Aorta (tissue), 5 donors: Measurements from ENCODE around the gene GNG10. TPM values are rescaled to one million over a fixed set of nuclear protein-coding genes. Genes with fewer than 3 reads are reported as not detected.

Experiments
- ATAC-seq: fragments of 200-7000 bp; cut with Tn5 transposase; one replicate; pipeline ENCODE4 v1.9.1; 2022; ENCODE audit warnings: moderate library complexity; ENCODE audit not compliant: low FRiP score
- DNase-seq, 2 donors: peaks; one replicate each; pipeline ENCODE4 v3.0.0-alpha.2; 2020
- H3K27ac ChIP-seq, 2 donors: one replicate each; pipeline ENCODE4 v1.5.1; 2013; ENCODE audit warnings: low read length in 2 of 2, mild to moderate bottlenecking in 2 of 2, moderate library complexity in 2 of 2, control low read depth in 1 of 2, inconsistent platforms in 1 of 2, low read depth in 1 of 2
- H3K27me3 ChIP-seq, 2 donors: one replicate each; pipeline ENCODE4 v1.6.1; 2013; ENCODE audit warnings: control low read depth in 1 of 2, low read length in 1 of 2, mild to moderate bottlenecking in 1 of 2, moderate library complexity in 1 of 2; ENCODE audit not compliant: insufficient read depth in 2 of 2, control insufficient read depth in 1 of 2
- H3K36me3 ChIP-seq, 2 donors: one replicate each; pipeline ENCODE4 v1.6.1; 2013; ENCODE audit warnings: control low read depth in 1 of 2, low read length in 1 of 2, mild to moderate bottlenecking in 1 of 2; ENCODE audit not compliant: insufficient read depth in 2 of 2, control insufficient read depth in 1 of 2
- H3K4me1 ChIP-seq, 2 donors: one replicate each; pipeline ENCODE4 v1.6.1; 2013; ENCODE audit warnings: low read length in 2 of 2, control low read depth in 1 of 2, mild to moderate bottlenecking in 1 of 2, moderate library complexity in 1 of 2; ENCODE audit not compliant: insufficient read depth in 2 of 2, control insufficient read depth in 1 of 2
- H3K4me3 ChIP-seq, 2 donors: one replicate each; pipeline ENCODE4 v1.5.1; 2013; ENCODE audit warnings: low read length in 2 of 2, control low read depth in 1 of 2, mild to moderate bottlenecking in 1 of 2
- H3K9me3 ChIP-seq: one replicate; pipeline ENCODE4 v1.6.1; 2013; ENCODE audit warnings: mild to moderate bottlenecking, low read length; ENCODE audit not compliant: control insufficient read depth
- WGBS, 2 donors: extraction: QIAGEN DNeasy Blood & Tissue Kit; methylation state at CpG; one replicate each; pipeline ENCODE4 v1.1.7; 2013; 5-methylcytosine and 5-hydroxymethylcytosine counted together
- intact Hi-C, 2 donors: fragments of 100-400 bp; cut with DNase I; formaldehyde crosslinking; loops; one replicate each; pipeline versions ENCODE4 v1.14.2 to v1.15.0; 2022
- polyA plus RNA-seq, 2 donors: library from polyadenylated mRNA; stranded (reverse); fragments of 200-250 nt; gene quantifications; one replicate each; pipeline ENCODE4 v1.2.3, GENCODE V29; 2013
- total RNA-seq, 2 donors: library from RNA; stranded (reverse); fragmentation: NEBNext Ultra II Directional; extraction: Animal tissue kit (Norgen Biotek cat#: 25700); gene quantifications; one replicate each; pipeline ENCODE4 v1.2.1, GENCODE V29; 2021
- donor health status: healthy with polysubstance abuse.
- donor health status: Bipolar disorder and iron deficiency.
- donor health status: DM: no; HTN: no; CAD: no.
- donor health status: DM: no; HTN: no; CAD: no.
- donor health status: DM: yes; HTN: yes; CAD: no.

GNG10 gene
- total and polyA plus RNA-seq, 4 donors = 40.2 to 139 (median 44.9) TPM

DNA sequence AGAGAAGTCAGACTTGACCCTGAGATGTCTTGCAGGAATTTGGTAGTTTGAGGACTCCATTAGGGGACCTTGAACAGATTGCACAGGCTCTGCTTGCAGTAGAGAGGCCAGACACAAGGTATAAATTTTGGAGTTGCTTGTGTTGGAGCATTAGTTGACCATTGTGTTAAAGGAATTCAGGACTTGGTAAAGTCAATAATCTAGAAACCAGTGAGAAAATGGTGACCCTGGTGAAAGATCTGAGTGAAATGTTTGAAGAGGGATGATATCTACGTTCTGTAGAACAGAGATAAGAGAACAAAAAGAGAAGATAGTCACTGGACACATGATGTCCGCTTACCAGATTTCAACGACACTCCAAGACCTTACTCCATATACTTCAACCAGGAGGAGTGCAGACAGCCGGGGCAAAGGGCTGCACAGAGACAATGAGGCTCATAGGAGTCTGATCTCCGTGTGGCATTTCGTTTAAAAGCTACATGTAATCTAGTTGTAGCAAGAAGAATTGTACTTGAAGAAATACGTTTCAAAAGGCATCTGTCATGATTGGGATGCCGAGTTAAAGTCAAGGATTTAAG lies 17.1 kb upstream of the GNG10 start:
- no peak for ATAC-seq
- Histone ChIP-seq H3K4me3 (no peak overlapping the region), H3K36me3 (peaks cover 0 to 2% of the 10 kb centered on the region in 2 donors), H3K4me1 (no peaks in the 10 kb centered on the region), H3K9me3 (no peaks in the 10 kb centered on the region), H3K27ac (no peak overlapping the region), H3K27me3 (no peaks in the 10 kb centered on the region)
- intact Hi-C loops = no loop called here
- DNase-seq = no peak
- 92% methylated on average over 8 of the region's 8 CpGs for WGBS, 2 donors

DNA sequence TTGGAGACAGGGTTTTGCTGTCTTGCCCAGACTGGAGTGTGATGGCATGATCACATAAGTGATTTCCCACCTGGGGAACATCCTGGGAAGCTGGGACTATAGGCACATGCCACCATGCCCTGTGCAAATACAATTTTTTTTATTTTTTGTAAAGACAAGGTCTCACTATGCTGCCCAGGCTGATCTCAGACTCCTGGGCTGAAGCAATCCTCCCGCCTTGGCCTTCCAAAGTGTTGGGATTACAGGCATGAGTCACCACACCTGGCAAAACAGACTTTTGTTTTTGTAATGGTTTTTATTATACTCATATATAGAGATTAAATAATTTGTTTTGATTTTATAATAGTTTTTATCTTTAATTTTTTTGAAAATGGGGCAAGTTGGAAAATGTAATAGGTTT lies 15.6 kb upstream of the GNG10 start:
- no peaks in the 10 kb centered on the region for H3K9me3 ChIP-seq
- H3K27me3 ChIP-seq = no peaks in the 10 kb centered on the region
- DNase-seq = no peak
- no peak overlapping the region for H3K27ac ChIP-seq
- H3K36me3 ChIP-seq = peaks cover 0 to 2% of the 10 kb centered on the region in 2 donors
- H3K4me3 ChIP-seq = no peak overlapping the region
- no peak for ATAC-seq
- no peaks in the 10 kb centered on the region for H3K4me1 ChIP-seq
- intact Hi-C loops = no loop called here
- 80 to 94% methylated on average over 1 of the region's 1 CpG for WGBS, 2 donors

DNA sequence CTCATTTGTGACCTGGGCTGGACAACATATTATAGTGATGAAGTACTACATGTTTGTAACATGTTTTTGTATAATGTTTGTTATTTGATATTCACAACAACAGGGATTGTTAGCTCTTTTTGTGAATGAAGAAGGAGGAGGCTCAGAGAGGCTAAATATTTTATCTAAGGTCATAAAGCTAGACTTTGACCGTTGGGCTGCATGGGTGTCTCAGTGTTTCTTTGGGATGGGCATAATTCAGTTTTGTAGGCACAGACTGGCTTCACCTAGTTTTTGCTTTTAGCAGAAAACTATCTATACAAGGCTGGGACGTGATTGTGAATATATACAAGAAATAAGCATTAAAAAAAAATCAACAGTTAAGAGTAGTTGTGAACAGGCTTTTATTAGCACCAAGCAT lies 15.0 kb upstream of the GNG10 start:
- Histone ChIP-seq H3K4me1 (no peaks in the 10 kb centered on the region), H3K4me3 (no peak overlapping the region), H3K27me3 (no peaks in the 10 kb centered on the region), H3K27ac (no peak overlapping the region), H3K9me3 (no peaks in the 10 kb centered on the region), H3K36me3 (peaks cover 0 to 2% of the 10 kb centered on the region in 2 donors)
- ATAC-seq (no peak), DNase-seq (no peak)
- WGBS, 2 donors = 79 to 80% methylated on average over 2 of the region's 2 CpGs
- intact Hi-C loops = no loop called here

DNA sequence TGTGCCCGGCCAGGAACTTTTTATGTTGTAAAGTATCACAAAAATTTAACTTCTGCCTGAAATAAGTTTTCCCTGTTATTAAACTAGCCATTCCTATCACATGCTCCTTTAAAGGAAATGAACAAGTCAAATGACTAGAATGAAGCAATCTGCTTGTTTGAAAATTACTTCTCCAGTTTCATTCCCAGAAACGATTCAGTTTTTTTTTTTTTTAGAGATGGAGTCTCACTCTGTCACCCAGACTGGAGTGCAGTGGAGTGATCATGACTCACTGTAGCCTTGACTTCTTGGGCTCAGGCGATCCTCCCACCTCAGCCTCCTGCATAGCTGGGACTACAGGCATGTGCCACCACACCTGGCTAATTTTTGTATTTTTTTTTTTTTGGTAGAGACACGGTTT lies 13.3 kb upstream of the GNG10 start:
- no peak overlapping the region for H3K4me3 ChIP-seq
- no peak overlapping the region for H3K27ac ChIP-seq
- WGBS, 2 donors = 77 to 81% methylated on average over 4 of the region's 4 CpGs
- DNase-seq (peak in 1 of 2 donors; percentile 50), ATAC-seq (no peak)
- H3K27me3 ChIP-seq = no peaks in the 10 kb centered on the region
- H3K4me1 ChIP-seq = no peaks in the 10 kb centered on the region
- H3K9me3 ChIP-seq = no peaks in the 10 kb centered on the region
- intact Hi-C loops = no loop called here
- H3K36me3 ChIP-seq = peaks cover 0 to 2% of the 10 kb centered on the region in 2 donors

DNA sequence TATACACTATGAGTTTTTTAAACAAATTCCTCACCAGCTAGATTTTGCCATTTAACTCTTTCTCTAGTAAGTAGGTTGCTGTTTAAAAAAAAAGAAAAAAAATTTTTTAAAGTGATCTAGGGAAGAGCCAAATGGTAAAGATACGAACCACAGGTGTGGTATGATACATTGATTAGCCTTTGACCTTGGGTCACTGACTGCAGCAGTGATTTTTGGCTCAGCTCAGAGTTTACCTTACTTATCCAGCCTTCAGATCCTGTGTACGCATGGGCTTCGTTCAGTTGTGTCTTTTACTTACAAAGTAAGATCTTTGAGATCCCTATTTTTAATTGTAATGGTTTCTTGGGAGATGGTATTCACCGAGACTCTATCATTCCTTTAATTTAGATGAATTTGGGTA lies 12.4 kb upstream of the GNG10 start:
- Histone ChIP-seq H3K36me3 (peaks cover 0 to 2% of the 10 kb centered on the region in 2 donors), H3K27ac (no peak overlapping the region), H3K9me3 (no peaks in the 10 kb centered on the region), H3K4me1 (no peaks in the 10 kb centered on the region), H3K4me3 (no peak overlapping the region), H3K27me3 (no peaks in the 10 kb centered on the region)
- ATAC-seq = no peak
- no peak for DNase-seq
- 94 to 96% methylated on average over 4 of the region's 4 CpGs for WGBS, 2 donors
- intact Hi-C loops = no loop called here

DNA sequence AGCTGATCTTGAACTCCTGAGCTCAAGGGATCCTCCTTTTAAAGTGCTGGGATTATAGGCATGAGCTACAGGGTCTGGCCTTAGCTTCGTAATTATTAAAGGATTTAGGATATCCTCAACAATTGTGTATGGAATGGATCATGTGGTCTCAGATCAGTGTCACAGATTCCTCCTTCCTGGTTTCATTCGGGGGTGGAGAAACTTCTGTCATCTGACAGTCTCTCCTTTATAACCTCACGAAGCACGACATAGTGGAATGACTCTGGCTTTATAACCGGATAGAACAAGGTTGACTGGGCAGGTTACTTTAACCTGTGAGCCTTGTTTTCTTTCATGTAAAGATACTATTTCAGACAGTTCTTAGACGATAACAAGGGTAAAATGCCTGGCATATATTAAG lies 4.4 kb upstream of the GNG10 start:
- no peaks in the 10 kb centered on the region for H3K4me1 ChIP-seq
- intact Hi-C loops = no loop called here
- no peak overlapping the region for H3K27ac ChIP-seq
- ATAC-seq = no peak
- H3K4me3 ChIP-seq = no peak overlapping the region
- H3K27me3 ChIP-seq = no peaks in the 10 kb centered on the region
- H3K9me3 ChIP-seq = no peaks in the 10 kb centered on the region
- peaks cover 0 to 1% of the 10 kb centered on the region in 2 donors for H3K36me3 ChIP-seq
- no peak for DNase-seq
- 70 to 88% methylated on average over 6 of the region's 6 CpGs for WGBS, 2 donors

DNA sequence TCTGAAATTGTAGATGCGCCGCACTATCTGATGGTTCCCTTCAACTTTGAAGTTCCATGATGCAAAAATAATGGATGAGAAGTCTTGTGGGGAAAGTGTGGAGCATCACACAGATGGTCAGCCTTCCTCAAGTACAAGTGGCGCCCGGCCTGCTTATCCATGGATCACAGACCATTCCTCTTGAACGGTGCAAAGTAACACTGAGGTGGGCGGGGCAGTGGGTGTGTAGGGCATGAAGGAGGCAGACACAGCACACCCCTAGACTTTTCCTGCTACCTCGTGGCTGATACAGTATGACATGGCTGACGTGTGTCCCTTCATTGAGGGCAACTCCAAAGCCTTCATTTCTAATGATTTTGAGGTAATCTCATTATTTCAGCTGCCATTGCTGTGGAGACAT lies 2.5 kb upstream of the GNG10 start:
- H3K9me3 ChIP-seq = no peaks in the 10 kb centered on the region
- ATAC-seq (no peak), DNase-seq (no peak)
- no peaks in the 10 kb centered on the region for H3K27me3 ChIP-seq
- intact Hi-C loops = no loop called here
- WGBS, 2 donors = 70 to 76% methylated on average over 8 of the region's 8 CpGs
- H3K36me3 ChIP-seq = peaks cover 0 to 1% of the 10 kb centered on the region in 2 donors
- H3K4me3 ChIP-seq = no peak overlapping the region
- no peak overlapping the region for H3K27ac ChIP-seq
- no peaks in the 10 kb centered on the region for H3K4me1 ChIP-seq

DNA sequence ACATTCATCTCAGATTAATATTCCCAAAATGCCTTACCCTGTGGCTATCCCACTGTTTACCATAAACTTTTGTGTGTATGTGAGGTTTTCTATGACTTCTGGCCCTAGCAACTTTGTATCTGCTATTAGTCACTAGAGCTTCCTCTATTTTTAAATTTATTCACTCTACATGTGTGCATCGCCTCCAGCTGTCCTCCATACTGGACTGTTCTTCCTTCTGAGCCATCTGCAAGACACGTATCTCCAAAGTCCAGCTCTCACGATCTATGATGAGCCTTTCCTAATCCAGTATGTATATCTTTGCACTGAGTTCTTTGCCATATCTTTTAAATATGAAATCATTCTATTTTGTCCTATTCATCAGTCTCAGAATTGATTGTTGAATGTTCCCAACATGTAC lies 1.7 kb upstream of the GNG10 start:
- DNase-seq (no peak), ATAC-seq (no peak)
- intact Hi-C loops = no loop called here
- H3K4me1 ChIP-seq = no peaks in the 10 kb centered on the region
- 93 to 97% methylated on average over 3 of the region's 3 CpGs for WGBS, 2 donors
- H3K27ac ChIP-seq = no peak overlapping the region
- H3K36me3 ChIP-seq = peaks cover 0 to 1% of the 10 kb centered on the region in 2 donors
- H3K9me3 ChIP-seq = no peaks in the 10 kb centered on the region
- H3K27me3 ChIP-seq = no peaks in the 10 kb centered on the region
- H3K4me3 ChIP-seq = no peak overlapping the region

DNA sequence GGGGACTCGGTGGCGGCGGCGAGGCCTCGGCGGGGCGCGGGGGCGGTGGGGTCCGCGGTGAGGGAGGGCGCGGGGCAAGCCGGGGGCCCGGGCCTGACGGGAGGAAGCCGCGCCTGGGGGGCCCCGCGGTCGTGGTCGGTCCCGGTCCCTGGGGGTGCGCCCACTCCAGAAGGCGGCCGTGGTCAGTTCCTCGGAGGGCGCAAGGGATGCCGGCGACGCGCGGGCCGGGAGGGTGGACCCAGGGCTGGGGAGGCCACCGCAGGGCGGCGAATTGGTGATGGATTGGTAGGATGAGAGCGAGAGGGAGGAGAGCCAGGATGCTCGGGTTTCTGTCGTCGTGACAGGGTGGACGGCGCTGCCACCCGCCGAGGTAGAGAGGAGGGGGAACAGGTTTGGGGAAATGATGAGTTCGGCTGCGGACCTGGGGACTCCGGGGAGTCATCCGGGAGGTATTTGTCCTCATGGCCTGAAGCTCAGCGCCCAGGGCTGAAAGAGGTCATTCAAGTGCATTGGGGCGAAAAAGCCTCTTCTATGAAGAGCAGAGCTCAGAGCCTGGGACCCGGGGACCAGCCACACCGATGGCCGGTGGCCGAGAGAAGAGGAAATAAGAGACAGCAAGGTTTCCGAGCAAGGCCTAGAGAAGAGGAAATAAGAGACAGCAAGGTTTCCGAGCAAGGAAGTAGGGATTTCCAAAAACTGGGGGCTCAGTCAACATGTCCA lies 557 bp downstream of the GNG10 start:
- Histone ChIP-seq H3K9me3 (no peaks in the 10 kb centered on the region), H3K36me3 (no peaks in the 10 kb centered on the region), H3K4me3 (peak overlapping the region; percentile 85 to 90), H3K27me3 (no peaks in the 10 kb centered on the region), H3K27ac (no peak overlapping the region), H3K4me1 (no peaks in the 10 kb centered on the region)
- 1% methylated on average over 52 to 57 of the region's 57 CpGs for WGBS, 2 donors
- DNase-seq (peak; percentile 59 to 86), ATAC-seq (peak; percentile 68)
- intact Hi-C loops = loop anchor here in 1 of 2 donors (2.0 kb wide), 1 partner anchor 65 kb away; no protein-coding TSS in a partner anchor
